Liver (tissue), 9 donors: ENCODE results near the gene GALNT14. TPM values are rescaled to one million over a fixed set of nuclear protein-coding genes. Genes with fewer than 3 reads are reported as not detected.

Experiments used
- DNase-seq: peaks from one replicate; pipeline ENCODE4 v3.0.0-alpha.2; 2017; ENCODE audit warnings: low spot score
- H3K27ac ChIP-seq, 2 donors: one replicate each; pipeline ENCODE4 v1.7.0; 2013; ENCODE audit warnings: inconsistent platforms in 2 of 2, low read length in 2 of 2, control low read depth in 1 of 2, low read depth in 1 of 2, mild to moderate bottlenecking in 1 of 2
- H3K27me3 ChIP-seq, 4 donors: one replicate each; pipeline versions ENCODE4 v1.6.1 to v1.7.0; 2013; ENCODE audit warnings: low read length in 3 of 4, inconsistent platforms in 1 of 4, mild to moderate bottlenecking in 1 of 4, moderate library complexity in 1 of 4; ENCODE audit not compliant: control insufficient read depth in 4 of 4, insufficient read depth in 4 of 4
- H3K36me3 ChIP-seq, 4 donors: one replicate each; pipeline versions ENCODE4 v1.6.1 to v1.7.0; 2013; ENCODE audit warnings: low read length in 3 of 4, mild to moderate bottlenecking in 3 of 4, low read depth in 1 of 4, moderate library complexity in 1 of 4; ENCODE audit not compliant: control insufficient read depth in 4 of 4, insufficient read depth in 3 of 4
- H3K4me1 ChIP-seq, 4 donors: one replicate each; pipeline versions ENCODE4 v1.6.1 to v1.7.0; 2013; ENCODE audit warnings: low read length in 3 of 4, mild to moderate bottlenecking in 3 of 4, moderate library complexity in 1 of 4; ENCODE audit not compliant: control insufficient read depth in 4 of 4, insufficient read depth in 4 of 4
- H3K4me3 ChIP-seq, 3 donors: one replicate each; pipeline versions ENCODE4 v1.6.1 to v1.7.0; 2013; ENCODE audit warnings: low read length in 3 of 3, control low read depth in 1 of 3, low read depth in 1 of 3, mild to moderate bottlenecking in 1 of 3
- H3K9ac ChIP-seq, 2 donors: one replicate each; pipeline ENCODE4 v1.7.0; 2013; ENCODE audit warnings: low read length in 2 of 2, mild to moderate bottlenecking in 2 of 2, moderate library complexity in 2 of 2, control low read depth in 1 of 2, low read depth in 1 of 2
- H3K9me3 ChIP-seq, 4 donors: one replicate each; pipeline versions ENCODE4 v1.6.1 to v1.7.0; 2013; ENCODE audit warnings: low read length in 3 of 4; ENCODE audit not compliant: control insufficient read depth in 4 of 4
- EGR1 ChIP-seq, 2 donors: IDR thresholded peaks; 2 replicates each; pipeline ENCODE4 v1.6.1; 2016 to 2018; ENCODE audit warnings: antibody characterized with exemption in 2 of 2, low read depth in 2 of 2
- FOXA1 ChIP-seq: IDR thresholded peaks from 2 replicates; pipeline ENCODE4 v1.6.1; 2016; ENCODE audit warnings: antibody characterized with exemption
- FOXA2 ChIP-seq: IDR thresholded peaks from 2 replicates; pipeline ENCODE4 v1.6.1; 2016; ENCODE audit warnings: antibody characterized with exemption
- GABPA ChIP-seq, 2 donors: IDR thresholded peaks in 1 of 2; conservative IDR thresholded peaks in 1 of 2; 2 replicates each; pipeline ENCODE4 v1.6.1; 2016; ENCODE audit warnings: antibody characterized with exemption in 2 of 2, mild to moderate bottlenecking in 1 of 2, moderate library complexity in 1 of 2
- HNF4A ChIP-seq, 2 donors: conservative IDR thresholded peaks; 2 replicates each; pipeline ENCODE4 v1.6.1; 2016; ENCODE audit warnings: antibody characterized with exemption in 2 of 2, mild to moderate bottlenecking in 2 of 2
- HNF4G ChIP-seq: IDR thresholded peaks from 2 replicates; pipeline ENCODE4 v1.6.1; 2016; ENCODE audit warnings: antibody characterized with exemption
- JUND ChIP-seq, 2 donors: IDR thresholded peaks; 2 replicates each; pipeline ENCODE4 v1.6.1; 2016; ENCODE audit warnings: antibody characterized with exemption in 2 of 2
- MAX ChIP-seq: IDR thresholded peaks from 2 replicates; pipeline ENCODE4 v1.6.1; 2016; ENCODE audit warnings: antibody characterized with exemption
- NR2F2 ChIP-seq: IDR thresholded peaks from 2 replicates; pipeline ENCODE4 v1.6.1; 2016; ENCODE audit warnings: antibody characterized with exemption
- RAD21 ChIP-seq, 2 donors: IDR thresholded peaks; 2 replicates each; pipeline ENCODE4 v1.6.1; 2016; ENCODE audit warnings: antibody characterized with exemption in 2 of 2, mild to moderate bottlenecking in 2 of 2
- RXRA ChIP-seq, 2 donors: IDR thresholded peaks; 2 replicates each; pipeline ENCODE4 v1.6.1; 2017 to 2018; ENCODE audit warnings: antibody characterized with exemption in 2 of 2, mild to moderate bottlenecking in 1 of 2
- SP1 ChIP-seq: IDR thresholded peaks from 2 replicates; pipeline ENCODE4 v1.6.1; 2018; ENCODE audit warnings: antibody characterized with exemption, mild to moderate bottlenecking
- TAF1 ChIP-seq: conservative IDR thresholded peaks from 2 replicates; pipeline ENCODE4 v1.6.1; 2016; ENCODE audit warnings: antibody characterized with exemption, mild to moderate bottlenecking
- YY1 ChIP-seq: IDR thresholded peaks from 2 replicates; pipeline ENCODE4 v1.6.1; 2016; ENCODE audit warnings: antibody characterized with exemption, mild to moderate bottlenecking
- WGBS: extraction: QIAGEN DNeasy Blood & Tissue Kit; methylation state at CpG from one replicate; pipeline ENCODE4 v1.1.7; 2013; 5-methylcytosine and 5-hydroxymethylcytosine counted together
- polyA plus RNA-seq, 2 donors: library from polyadenylated mRNA; stranded (reverse) in 1 of 2; unstranded in 1 of 2; fragments of 200-250 nt in 1 of 2; fragments of >200 nt in 1 of 2; fragmentation: Nextera tagmentation in 1 of 2; extraction: Ambion mirVana in 1 of 2; gene quantifications; one replicate each; pipeline versions ENCODE4 v1.2.1 to v1.2.3, GENCODE V29; 2013 to 2015
- total RNA-seq, 2 donors: library from RNA; depleted of rRNA; stranded (reverse); fragments of >200 nt; gene quantifications; one replicate each; pipeline ENCODE4 v1.2.3, GENCODE V29; 2014
- TF ChIP-seq, protein P1 (sequence below): IDR thresholded peaks from 2 replicates; pipeline ENCODE4 v1.6.1; 2016; ENCODE audit warnings: antibody characterized with exemption
- TF ChIP-seq, protein P2 (sequence below): fragments of 150-350 bp; IDR thresholded peaks from 2 replicates; pipeline ENCODE4 v1.5.1; 2017; ENCODE audit warnings: improper control_type of control experiment, low read depth, low read length; ENCODE audit not compliant: missing input control
- TF ChIP-seq, protein P3 (sequence below): IDR thresholded peaks from 2 replicates; pipeline ENCODE4 v1.6.1; 2016; ENCODE audit warnings: antibody characterized with exemption, mild to moderate bottlenecking
- TF ChIP-seq, protein P4 (sequence below): IDR thresholded peaks from 2 replicates; pipeline ENCODE4 v1.6.1; 2016; ENCODE audit warnings: antibody characterized with exemption
- donor health status: healthy.
- donor health status: healthy.
- donor health status: healthy.
- donor health status: healthy.
- donor health status: healthy.

The GALNT14 gene
- total and polyA plus RNA-seq, 4 donors, result 0.86 to 2.0 (median 1.5) TPM

DNA sequence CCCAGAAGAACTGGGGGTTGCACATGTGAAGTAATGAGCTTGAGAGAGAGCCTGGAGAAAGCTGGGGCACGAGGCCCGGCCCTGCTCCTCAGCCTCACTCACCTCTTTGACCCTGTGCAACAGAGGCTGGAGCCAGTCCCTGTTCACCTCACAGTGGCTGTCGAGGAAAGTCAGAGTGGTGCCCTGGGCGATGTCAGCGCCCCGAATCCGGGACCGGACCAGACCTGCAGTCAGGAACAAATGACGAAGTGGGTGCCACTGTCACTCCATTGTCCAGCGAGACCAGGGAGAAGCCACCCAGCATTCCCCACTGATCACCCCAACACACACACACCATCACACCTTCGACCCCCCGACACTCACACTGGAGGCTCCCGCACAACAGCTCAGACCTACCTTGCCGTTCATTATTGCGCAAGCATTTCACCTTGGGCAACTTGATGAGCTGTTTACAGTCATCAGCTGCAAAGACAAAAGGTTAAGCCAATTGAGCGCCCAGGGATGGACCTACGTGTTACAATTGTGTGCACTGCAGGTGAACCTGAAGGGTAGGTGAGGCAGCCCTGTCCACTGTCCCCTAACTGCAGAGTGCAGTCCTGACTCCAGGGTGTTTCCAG, 182.6 kb downstream of the GALNT14 start:
- Histone ChIP-seq H3K27ac (no peak overlapping the region), H3K4me1 (no peaks in the 10 kb centered on the region), H3K9me3 (no peaks in the 10 kb centered on the region), H3K4me3 (no peak overlapping the region), H3K27me3 (no peaks in the 10 kb centered on the region), H3K9ac (no peak overlapping the region), H3K36me3 (no peaks in the 10 kb centered on the region)
- TF ChIP-seq GABPA (IDR thresholded peaks at IDR 0.05 in 1 of 2, conservative IDR thresholded peaks at IDR 0.05 in 1 of 2) (no peak), FOXA1 (no peak), MAX (no peak), EGR1 (IDR thresholded peaks at IDR 0.05; ENCODE audit: low read depth in 2 of 2) (no peak), FOXA2 (no peak), YY1 (no peak), HNF4G (no peak), RXRA (IDR thresholded peaks at IDR 0.05) (no peak), SP1 (no peak), TAF1 (no peak), JUND (IDR thresholded peaks at IDR 0.05) (no peak), NR2F2 (no peak)
- TF ChIP-seq, protein P1, sequence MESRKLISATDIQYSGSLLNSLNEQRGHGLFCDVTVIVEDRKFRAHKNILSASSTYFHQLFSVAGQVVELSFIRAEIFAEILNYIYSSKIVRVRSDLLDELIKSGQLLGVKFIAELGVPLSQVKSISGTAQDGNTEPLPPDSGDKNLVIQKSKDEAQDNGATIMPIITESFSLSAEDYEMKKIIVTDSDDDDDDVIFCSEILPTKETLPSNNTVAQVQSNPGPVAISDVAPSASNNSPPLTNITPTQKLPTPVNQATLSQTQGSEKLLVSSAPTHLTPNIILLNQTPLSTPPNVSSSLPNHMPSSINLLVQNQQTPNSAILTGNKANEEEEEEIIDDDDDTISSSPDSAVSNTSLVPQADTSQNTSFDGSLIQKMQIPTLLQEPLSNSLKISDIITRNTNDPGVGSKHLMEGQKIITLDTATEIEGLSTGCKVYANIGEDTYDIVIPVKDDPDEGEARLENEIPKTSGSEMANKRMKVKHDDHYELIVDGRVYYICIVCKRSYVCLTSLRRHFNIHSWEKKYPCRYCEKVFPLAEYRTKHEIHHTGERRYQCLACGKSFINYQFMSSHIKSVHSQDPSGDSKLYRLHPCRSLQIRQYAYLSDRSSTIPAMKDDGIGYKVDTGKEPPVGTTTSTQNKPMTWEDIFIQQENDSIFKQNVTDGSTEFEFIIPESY, result no peak
- TF ChIP-seq, protein P2, sequence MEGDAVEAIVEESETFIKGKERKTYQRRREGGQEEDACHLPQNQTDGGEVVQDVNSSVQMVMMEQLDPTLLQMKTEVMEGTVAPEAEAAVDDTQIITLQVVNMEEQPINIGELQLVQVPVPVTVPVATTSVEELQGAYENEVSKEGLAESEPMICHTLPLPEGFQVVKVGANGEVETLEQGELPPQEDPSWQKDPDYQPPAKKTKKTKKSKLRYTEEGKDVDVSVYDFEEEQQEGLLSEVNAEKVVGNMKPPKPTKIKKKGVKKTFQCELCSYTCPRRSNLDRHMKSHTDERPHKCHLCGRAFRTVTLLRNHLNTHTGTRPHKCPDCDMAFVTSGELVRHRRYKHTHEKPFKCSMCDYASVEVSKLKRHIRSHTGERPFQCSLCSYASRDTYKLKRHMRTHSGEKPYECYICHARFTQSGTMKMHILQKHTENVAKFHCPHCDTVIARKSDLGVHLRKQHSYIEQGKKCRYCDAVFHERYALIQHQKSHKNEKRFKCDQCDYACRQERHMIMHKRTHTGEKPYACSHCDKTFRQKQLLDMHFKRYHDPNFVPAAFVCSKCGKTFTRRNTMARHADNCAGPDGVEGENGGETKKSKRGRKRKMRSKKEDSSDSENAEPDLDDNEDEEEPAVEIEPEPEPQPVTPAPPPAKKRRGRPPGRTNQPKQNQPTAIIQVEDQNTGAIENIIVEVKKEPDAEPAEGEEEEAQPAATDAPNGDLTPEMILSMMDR, result no peak
- TF ChIP-seq, protein P3, sequence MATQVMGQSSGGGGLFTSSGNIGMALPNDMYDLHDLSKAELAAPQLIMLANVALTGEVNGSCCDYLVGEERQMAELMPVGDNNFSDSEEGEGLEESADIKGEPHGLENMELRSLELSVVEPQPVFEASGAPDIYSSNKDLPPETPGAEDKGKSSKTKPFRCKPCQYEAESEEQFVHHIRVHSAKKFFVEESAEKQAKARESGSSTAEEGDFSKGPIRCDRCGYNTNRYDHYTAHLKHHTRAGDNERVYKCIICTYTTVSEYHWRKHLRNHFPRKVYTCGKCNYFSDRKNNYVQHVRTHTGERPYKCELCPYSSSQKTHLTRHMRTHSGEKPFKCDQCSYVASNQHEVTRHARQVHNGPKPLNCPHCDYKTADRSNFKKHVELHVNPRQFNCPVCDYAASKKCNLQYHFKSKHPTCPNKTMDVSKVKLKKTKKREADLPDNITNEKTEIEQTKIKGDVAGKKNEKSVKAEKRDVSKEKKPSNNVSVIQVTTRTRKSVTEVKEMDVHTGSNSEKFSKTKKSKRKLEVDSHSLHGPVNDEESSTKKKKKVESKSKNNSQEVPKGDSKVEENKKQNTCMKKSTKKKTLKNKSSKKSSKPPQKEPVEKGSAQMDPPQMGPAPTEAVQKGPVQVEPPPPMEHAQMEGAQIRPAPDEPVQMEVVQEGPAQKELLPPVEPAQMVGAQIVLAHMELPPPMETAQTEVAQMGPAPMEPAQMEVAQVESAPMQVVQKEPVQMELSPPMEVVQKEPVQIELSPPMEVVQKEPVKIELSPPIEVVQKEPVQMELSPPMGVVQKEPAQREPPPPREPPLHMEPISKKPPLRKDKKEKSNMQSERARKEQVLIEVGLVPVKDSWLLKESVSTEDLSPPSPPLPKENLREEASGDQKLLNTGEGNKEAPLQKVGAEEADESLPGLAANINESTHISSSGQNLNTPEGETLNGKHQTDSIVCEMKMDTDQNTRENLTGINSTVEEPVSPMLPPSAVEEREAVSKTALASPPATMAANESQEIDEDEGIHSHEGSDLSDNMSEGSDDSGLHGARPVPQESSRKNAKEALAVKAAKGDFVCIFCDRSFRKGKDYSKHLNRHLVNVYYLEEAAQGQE, result no peak
- TF ChIP-seq, protein P4, sequence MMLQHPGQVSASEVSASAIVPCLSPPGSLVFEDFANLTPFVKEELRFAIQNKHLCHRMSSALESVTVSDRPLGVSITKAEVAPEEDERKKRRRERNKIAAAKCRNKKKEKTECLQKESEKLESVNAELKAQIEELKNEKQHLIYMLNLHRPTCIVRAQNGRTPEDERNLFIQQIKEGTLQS, result no peak
- no peak for DNase-seq
- 94% methylated on average over 17 of the region's 17 CpGs for WGBS

GRCh38 chr2:30950339-30950738, 187.9 kb downstream of the GALNT14 start:
- no peak for DNase-seq
- WGBS, result 59% methylated on average over 2 of the region's 2 CpGs
- TF ChIP-seq NR2F2 (no peak), FOXA2 (no peak), GABPA (IDR thresholded peaks at IDR 0.05 in 1 of 2, conservative IDR thresholded peaks at IDR 0.05 in 1 of 2) (no peak), RAD21 (IDR thresholded peaks at IDR 0.05) (no peak), HNF4A (conservative IDR thresholded peaks at IDR 0.05) (no peak), TAF1 (no peak), MAX (no peak), RXRA (IDR thresholded peaks at IDR 0.05) (no peak), YY1 (no peak)
- TF ChIP-seq, protein P1, result no peak
- TF ChIP-seq, protein P4, result no peak

More at GRCh38 chr2:30950339-30950738, 187.9 kb downstream of the GALNT14 start:
- no peaks in the 10 kb centered on the region for H3K27me3 ChIP-seq
- no peak overlapping the region for H3K4me3 ChIP-seq
- H3K36me3 ChIP-seq, result no peaks in the 10 kb centered on the region
- no peaks in the 10 kb centered on the region for H3K4me1 ChIP-seq
- H3K9me3 ChIP-seq, result no peaks in the 10 kb centered on the region
- no peak overlapping the region for H3K27ac ChIP-seq
- H3K9ac ChIP-seq, result no peak overlapping the region
